Osteocyte (in vitro differentiated cells): Measurements from ENCODE around the gene FBF1. TPM values are rescaled to one million over a fixed set of nuclear protein-coding genes. Genes with fewer than 3 reads are reported as not detected.

ENCODE experiments used
- DNase-seq: peaks from one replicate; pipeline ENCODE4 v3.0.0; 2021; ENCODE audit warnings: mixed read lengths; ENCODE audit not compliant: unreplicated experiment; ENCODE audit errors: extremely low spot score
- H3K27ac Mint-ChIP-seq: one replicate; pipeline ENCODE4 v1.8.0; 2021; ENCODE audit warnings: mild to moderate bottlenecking, mixed read lengths; ENCODE audit not compliant: unreplicated experiment
- H3K27me3 Mint-ChIP-seq: one replicate; pipeline ENCODE4 v1.8.0; 2021; ENCODE audit warnings: mixed read lengths; ENCODE audit not compliant: unreplicated experiment
- H3K36me3 Mint-ChIP-seq: one replicate; pipeline ENCODE4 v1.8.0; 2021; ENCODE audit warnings: mixed read lengths; ENCODE audit not compliant: unreplicated experiment
- H3K4me1 Mint-ChIP-seq: one replicate; pipeline ENCODE4 v1.8.0; 2021; ENCODE audit warnings: mixed read lengths; ENCODE audit not compliant: unreplicated experiment
- H3K4me3 Mint-ChIP-seq: one replicate; pipeline ENCODE4 v1.8.0; 2021; ENCODE audit warnings: mild to moderate bottlenecking, moderate library complexity, mixed read lengths; ENCODE audit not compliant: unreplicated experiment
- H3K9me3 Mint-ChIP-seq: one replicate; pipeline ENCODE4 v1.8.0; 2021; ENCODE audit warnings: mixed read lengths; ENCODE audit not compliant: unreplicated experiment
- CTCF ChIP-seq: fragments of 200-600 bp; sonication (generic); IDR thresholded peaks from 2 replicates; pipeline ENCODE4 v1.5.0; 2021; ENCODE audit warnings: antibody characterized with exemption, mild to moderate bottlenecking, moderate library complexity
- total RNA-seq: library from RNA; stranded (reverse); gene quantifications from 2 replicates; pipeline ENCODE4 v1.2.1, GENCODE V29; 2021

Gene FBF1
- total RNA-seq, 1 donor from 2014 or later: 14.8 TPM

- no peak for TF ChIP-seq CTCF
- Mint-ChIP-seq H3K27ac (no peak overlapping the region), H3K4me3 (no peak overlapping the region), H3K36me3 (peaks cover 8% of the 10 kb centered on the region), H3K4me1 (no peaks in the 10 kb centered on the region), H3K9me3 (no peaks in the 10 kb centered on the region), H3K27me3 (no peaks in the 10 kb centered on the region)
- DNase-seq: no peak
Observed at GRCh38 chr17:75925103-75925502, 15.7 kb downstream of the FBF1 start.

DNA sequence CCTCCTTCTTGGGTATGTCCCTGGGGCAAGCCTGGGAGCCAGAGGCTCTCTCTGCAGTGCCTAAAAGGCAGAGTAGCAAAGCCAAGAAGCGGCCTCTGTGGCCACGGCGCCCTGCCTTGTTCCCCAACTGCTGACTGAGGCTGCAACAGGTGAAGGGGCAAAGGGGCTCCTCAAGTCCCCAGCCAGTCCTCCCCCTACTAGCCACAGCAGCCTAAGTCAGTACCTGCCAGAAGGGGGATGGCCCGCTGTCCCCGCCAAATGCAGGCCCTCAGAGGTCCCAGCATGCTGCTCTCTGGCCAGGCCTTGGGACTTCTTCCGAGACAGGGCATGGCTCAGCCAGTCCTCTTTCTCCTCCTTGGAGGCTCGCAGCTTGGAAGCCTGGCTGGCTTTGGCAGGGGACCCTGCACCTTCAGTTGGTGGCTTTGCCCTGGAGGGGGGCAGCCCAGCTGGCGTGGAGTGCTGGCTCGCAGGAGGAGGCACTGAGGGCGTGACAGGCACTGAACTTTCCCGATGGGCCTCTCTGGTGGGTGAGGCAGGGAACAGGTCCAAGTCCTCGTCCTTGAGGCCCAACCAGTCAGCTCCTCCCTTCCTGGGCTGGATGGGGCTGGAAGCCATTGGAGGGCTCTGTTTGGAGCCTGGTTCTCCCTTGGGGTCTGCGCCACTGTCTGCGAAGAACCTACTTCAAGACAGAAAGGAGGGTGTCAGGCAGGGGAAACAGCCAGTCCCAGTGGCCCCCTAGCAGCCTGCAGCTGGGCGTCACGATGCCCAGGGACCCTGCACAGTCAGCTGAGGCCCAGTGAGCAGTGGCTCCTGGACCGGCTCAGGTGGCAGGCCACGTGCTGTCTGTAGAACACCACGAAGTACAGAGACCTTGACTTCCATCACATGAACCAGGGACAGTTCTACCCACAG lies 17.6 kb downstream of the FBF1 start:
- no peak overlapping the region for H3K4me3 Mint-ChIP-seq
- H3K4me1 Mint-ChIP-seq: no peaks in the 10 kb centered on the region
- no peaks in the 10 kb centered on the region for H3K27me3 Mint-ChIP-seq
- peaks cover 8% of the 10 kb centered on the region for H3K36me3 Mint-ChIP-seq
- TF ChIP-seq CTCF: no peak
- no peak for DNase-seq
- no peaks in the 10 kb centered on the region for H3K9me3 Mint-ChIP-seq
- no peak overlapping the region for H3K27ac Mint-ChIP-seq

DNA sequence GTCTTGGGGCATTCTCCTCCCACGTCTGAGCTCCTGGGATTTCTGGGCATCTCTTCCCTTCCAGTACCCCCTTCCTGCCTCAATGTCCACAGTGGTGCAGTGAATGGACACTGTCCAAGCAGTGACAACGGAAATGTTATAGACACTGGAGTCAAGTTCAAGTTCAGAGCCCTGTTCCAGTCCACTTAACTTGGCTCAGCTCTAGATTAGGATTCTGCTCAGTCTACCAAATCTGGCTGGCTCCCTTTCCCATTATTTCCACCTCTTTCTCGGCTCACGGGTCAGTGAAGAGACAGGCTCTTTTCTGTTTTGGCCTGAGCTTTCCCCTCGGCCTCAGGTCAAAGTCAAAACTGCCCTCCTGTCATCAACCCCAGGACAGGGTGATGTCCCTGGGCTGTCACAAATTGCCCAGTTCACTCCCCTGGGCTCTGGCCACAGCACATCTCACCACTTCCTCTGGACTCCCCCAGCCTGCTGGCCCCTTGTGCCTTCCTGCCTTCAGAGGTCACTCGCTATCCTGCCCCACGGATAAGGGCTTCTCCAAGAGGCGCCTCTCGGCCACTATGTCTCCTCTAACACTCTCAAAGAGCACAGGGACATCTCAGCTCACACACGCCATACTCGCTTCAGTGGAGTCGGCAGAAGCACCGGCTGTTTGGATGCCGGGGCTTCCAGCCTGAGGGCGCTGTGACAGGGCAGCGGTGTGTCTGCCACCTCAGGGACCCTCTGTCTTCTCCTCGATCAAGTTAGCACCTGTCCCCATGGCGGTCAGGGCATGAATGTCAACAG lies 18.5 kb downstream of the FBF1 start:
- DNase-seq: no peak
- H3K4me1 Mint-ChIP-seq: no peaks in the 10 kb centered on the region
- no peaks in the 10 kb centered on the region for H3K9me3 Mint-ChIP-seq
- H3K27me3 Mint-ChIP-seq: no peaks in the 10 kb centered on the region
- no peak for TF ChIP-seq CTCF
- peaks cover 8% of the 10 kb centered on the region for H3K36me3 Mint-ChIP-seq
- no peak overlapping the region for H3K4me3 Mint-ChIP-seq
- no peak overlapping the region for H3K27ac Mint-ChIP-seq

- no peak for DNase-seq
- Mint-ChIP-seq H3K36me3 (peaks cover 9% of the 10 kb centered on the region), H3K4me1 (no peaks in the 10 kb centered on the region), H3K4me3 (no peak overlapping the region), H3K9me3 (no peaks in the 10 kb centered on the region), H3K27me3 (no peaks in the 10 kb centered on the region), H3K27ac (no peak overlapping the region)
- no peak for TF ChIP-seq CTCF
Observed at GRCh38 chr17:75921596-75921995, 19.2 kb downstream of the FBF1 start.

DNA sequence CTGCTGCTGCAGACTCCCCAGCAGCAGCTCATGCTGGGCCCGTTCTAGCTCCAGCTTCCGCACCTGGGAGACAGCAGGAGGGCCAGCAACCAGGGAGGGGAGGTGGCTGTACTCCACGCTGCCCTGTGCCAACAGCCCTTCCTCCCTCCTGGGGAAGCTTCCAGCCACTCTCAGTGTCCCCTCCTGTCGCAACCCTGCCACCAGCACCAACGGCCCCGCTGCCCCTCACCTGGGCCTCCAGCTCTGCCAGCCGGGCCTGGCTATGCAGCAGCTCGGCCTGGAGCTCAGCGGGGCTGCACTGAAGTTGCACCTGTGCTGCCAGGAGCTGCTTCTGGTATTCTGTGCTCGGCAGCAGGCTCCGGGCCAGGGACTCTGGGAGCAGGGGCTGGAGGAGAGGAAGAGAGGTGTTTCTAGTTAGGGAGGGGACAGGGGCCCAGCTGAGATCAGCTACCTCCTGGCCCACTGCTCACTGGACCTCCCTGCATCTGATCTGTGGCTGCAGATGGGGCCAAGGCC lies 20.7 kb downstream of the FBF1 start:
- H3K4me1 Mint-ChIP-seq: no peaks in the 10 kb centered on the region
- no peak overlapping the region for H3K4me3 Mint-ChIP-seq
- H3K27ac Mint-ChIP-seq: no peak overlapping the region
- DNase-seq: no peak
- H3K36me3 Mint-ChIP-seq: peaks cover 9% of the 10 kb centered on the region
- H3K9me3 Mint-ChIP-seq: no peaks in the 10 kb centered on the region
- no peaks in the 10 kb centered on the region for H3K27me3 Mint-ChIP-seq
- TF ChIP-seq CTCF: no peak
